Adrenal gland (tissue), 12 donors: Measurements from ENCODE around the gene NYAP1. TPM values are rescaled to one million over a fixed set of nuclear protein-coding genes. Genes with fewer than 3 reads are reported as not detected.
"Not testable (repeated sequence)": the region's sequence is repeated elsewhere in the genome, so short reads cannot be mapped to it uniquely, and the experiment has no call there.

ENCODE experiments used
- DNase-seq, 7 donors: peaks; one replicate each; pipeline ENCODE4 v3.0.0-alpha.2; 2019 to 2020
- H3K27ac ChIP-seq, 5 donors: fragments of 200-600 bp; sonication (generic) in 4 of 5; 1 replicate in 3 of 5; 2 replicates in 2 of 5; pipeline versions ENCODE4 v1.5.1 to v1.8.0; 2016 to 2020; ENCODE audit warnings: mild to moderate bottlenecking in 1 of 5
- H3K27me3 ChIP-seq: fragments of 200-600 bp; 2 replicates; pipeline ENCODE4 v1.8.0; 2021
- H3K36me3 ChIP-seq, 2 donors: fragments of 200-600 bp; replicated peaks in 1 of 2; 1 replicate in 1 of 2; 2 replicates in 1 of 2; pipeline versions ENCODE4 v1.5.1 to v1.8.0; 2018 to 2022
- H3K4me1 ChIP-seq, 2 donors: fragments of 200-600 bp; replicated peaks in 1 of 2; 1 replicate in 1 of 2; 2 replicates in 1 of 2; pipeline versions ENCODE4 v1.5.1 to v1.8.0; 2018 to 2021
- H3K4me3 ChIP-seq, 4 donors: fragments of 200-600 bp; sonication (generic) in 3 of 4; one replicate each; pipeline ENCODE4 v1.5.1; 2016 to 2018
- H3K9me3 ChIP-seq, 3 donors: fragments of 200-600 bp; sonication (generic) in 1 of 3; replicated peaks in 1 of 3; 1 replicate in 2 of 3; 2 replicates in 1 of 3; pipeline versions ENCODE4 v1.5.1 to v1.8.0; 2016 to 2021
- POLR2A ChIP-seq, 2 donors: fragments of 450-650 bp; IDR thresholded peaks; one replicate each; pipeline ENCODE4 v1.6.1; 2017; ENCODE audit warnings: antibody characterized with exemption in 2 of 2, mild to moderate bottlenecking in 2 of 2, moderate library complexity in 1 of 2
- WGBS, 4 donors: extraction: QIAGEN DNeasy Blood & Tissue Kit in 2 of 4; methylation state at CpG; one replicate each; pipeline versions ENCODE4 v1.1.5 to v1.1.7; 2013 to 2017; 5-methylcytosine and 5-hydroxymethylcytosine counted together
- intact Hi-C, 2 donors: fragments of 100-400 bp; cut with DNase I; formaldehyde crosslinking; loops; one replicate each; pipeline versions ENCODE4 v1.14.1 to v1.15.0; 2022 to 2023
- polyA plus RNA-seq, 3 donors: library from polyadenylated mRNA; stranded (reverse); fragments of 200-250 nt in 2 of 3; fragments of 350-450 nt in 1 of 3; fragmentation: Illumina TruSeq in 1 of 3; extraction: RNeasy Lipid Tissue Mini Kit (QIAGEN cat#74804) in 1 of 3; gene quantifications; one replicate each; pipeline ENCODE4 v1.2.3, GENCODE V29; 2013 to 2014
- total RNA-seq, 9 donors: library from RNA; depleted of rRNA in 4 of 9; stranded (reverse); fragments of >200 nt in 4 of 9; fragments of 120-200 nt in 1 of 9; fragmentation: NEBNext Ultra II Directional in 1 of 9; extraction: Animal tissue kit (Norgen Biotek cat#: 25700) in 1 of 9; gene quantifications; one replicate each; pipeline versions ENCODE4 v1.1.0 to v1.2.4, GENCODE V29; 2013 to 2023
- TF ChIP-seq, protein P1 (sequence below), 6 experiments: fragments of 450-650 bp in 4 of 6; fragments of 200-600 bp in 2 of 6; sonication (generic) in 1 of 6; IDR thresholded peaks; 1 replicate in 5 of 6; 2 replicates in 1 of 6; pipeline versions ENCODE4 v1.5.1 to v1.8.0; 2016 to 2021; ENCODE audit warnings: antibody characterized with exemption in 6 of 6, mild to moderate bottlenecking in 2 of 6, moderate library complexity in 1 of 6
- donor health status: healthy with polysubstance abuse.
- donor health status: Bipolar disorder and iron deficiency.
- donor health status: DM: yes; HTN: yes; CAD: no.
- donor health status: DM: no; HTN: no; CAD: no.
- donor health status: DM: no; HTN: no; CAD: no.
- donor health status: DM: yes; HTN: yes; CAD: no.

NYAP1 gene
- total and polyA plus RNA-seq, 12 donors = 0.79 to 26.1 (median 3.2) TPM; not detected in 1

DNA sequence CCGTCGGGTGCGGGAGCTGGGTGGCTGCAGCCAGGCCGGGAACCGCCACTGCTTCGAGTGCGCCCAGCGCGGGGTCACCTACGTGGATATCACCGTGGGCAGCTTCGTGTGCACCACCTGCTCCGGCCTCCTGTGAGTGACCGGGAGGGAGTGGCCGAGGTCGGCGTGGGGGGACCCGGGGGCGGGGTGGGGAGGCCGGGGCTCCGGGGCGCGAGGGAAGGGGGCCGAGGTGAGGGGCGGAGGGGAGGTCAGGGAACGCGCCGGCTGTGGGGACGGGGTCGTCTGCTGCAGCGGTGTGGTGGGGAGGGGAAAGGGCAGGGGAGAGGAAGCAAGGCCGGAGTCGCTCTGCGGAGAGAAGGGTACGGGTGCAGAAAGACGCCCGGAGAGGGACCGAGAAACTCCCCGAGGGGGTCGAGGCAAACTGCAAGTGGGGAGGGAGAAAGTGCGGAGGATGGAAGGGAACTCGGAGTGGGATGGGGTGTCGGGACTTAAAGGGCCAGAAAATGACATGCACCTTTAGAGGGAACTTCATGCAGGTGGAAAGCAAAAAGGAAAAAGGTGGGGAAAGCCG lies 55.8 kb downstream of the NYAP1 start:
- Histone ChIP-seq H3K9me3 (no peaks in the 10 kb centered on the region), H3K36me3 (no peaks in the 10 kb centered on the region), H3K4me1 (peaks cover 41 to 51% of the 10 kb centered on the region in 2 donors), H3K4me3 (peak overlapping the region; percentile 18 to 96 (median 59)), H3K27ac (peak overlapping the region; percentile 41 to 95 (median 54)), H3K27me3 (no peaks in the 10 kb centered on the region)
- TF ChIP-seq, protein P1, sequence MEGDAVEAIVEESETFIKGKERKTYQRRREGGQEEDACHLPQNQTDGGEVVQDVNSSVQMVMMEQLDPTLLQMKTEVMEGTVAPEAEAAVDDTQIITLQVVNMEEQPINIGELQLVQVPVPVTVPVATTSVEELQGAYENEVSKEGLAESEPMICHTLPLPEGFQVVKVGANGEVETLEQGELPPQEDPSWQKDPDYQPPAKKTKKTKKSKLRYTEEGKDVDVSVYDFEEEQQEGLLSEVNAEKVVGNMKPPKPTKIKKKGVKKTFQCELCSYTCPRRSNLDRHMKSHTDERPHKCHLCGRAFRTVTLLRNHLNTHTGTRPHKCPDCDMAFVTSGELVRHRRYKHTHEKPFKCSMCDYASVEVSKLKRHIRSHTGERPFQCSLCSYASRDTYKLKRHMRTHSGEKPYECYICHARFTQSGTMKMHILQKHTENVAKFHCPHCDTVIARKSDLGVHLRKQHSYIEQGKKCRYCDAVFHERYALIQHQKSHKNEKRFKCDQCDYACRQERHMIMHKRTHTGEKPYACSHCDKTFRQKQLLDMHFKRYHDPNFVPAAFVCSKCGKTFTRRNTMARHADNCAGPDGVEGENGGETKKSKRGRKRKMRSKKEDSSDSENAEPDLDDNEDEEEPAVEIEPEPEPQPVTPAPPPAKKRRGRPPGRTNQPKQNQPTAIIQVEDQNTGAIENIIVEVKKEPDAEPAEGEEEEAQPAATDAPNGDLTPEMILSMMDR (IDR thresholded peaks at IDR 0.05) = no peak
- no peak for TF ChIP-seq POLR2A (IDR thresholded peaks at IDR 0.05)
- peak in 3 of 7 donors; percentile 23 to 52 (median 46) for DNase-seq
- intact Hi-C loops = loop anchor here in 1 of 2 donors (10.0 kb wide), 1 partner anchor 55 kb away; no protein-coding TSS in a partner anchor
- WGBS, 4 donors = 0 to 1% (median 0%) methylated on average over 16 to 44 of the region's 44 CpGs

DNA sequence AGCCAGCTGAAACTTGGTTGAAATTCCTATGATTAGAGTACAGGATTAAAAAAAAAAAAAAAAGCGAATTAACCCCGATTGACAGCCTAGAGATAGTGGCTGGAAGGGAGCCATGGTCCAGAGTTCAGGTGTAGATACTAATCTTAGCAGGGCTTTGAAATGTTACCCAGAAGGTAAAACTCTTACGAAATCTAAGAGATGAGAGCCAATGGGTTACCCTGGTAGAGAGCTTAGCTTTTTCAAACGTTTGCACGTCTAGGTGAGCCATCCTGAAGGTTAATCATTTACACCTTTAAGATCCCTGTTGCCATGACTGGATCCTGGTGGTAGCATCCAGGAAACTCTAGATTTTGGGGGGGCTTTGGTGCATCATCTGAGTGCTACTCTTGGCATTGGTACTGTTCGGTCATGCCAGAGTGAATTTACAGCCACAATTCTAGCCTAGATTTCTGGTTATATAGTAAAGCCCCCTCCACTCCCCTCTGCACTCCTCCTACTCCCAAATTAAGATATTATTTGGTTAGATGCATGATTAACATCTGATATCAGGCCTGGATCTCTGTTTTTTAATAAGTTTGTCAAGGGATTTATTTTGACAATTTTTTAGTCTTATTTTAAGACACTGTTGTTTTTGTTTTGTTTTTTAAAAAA lies 56.5 kb downstream of the NYAP1 start:
- Histone ChIP-seq H3K4me3 (peak overlapping the region; percentile 18 to 96 (median 59)), H3K36me3 (no peaks in the 10 kb centered on the region), H3K9me3 (no peaks in the 10 kb centered on the region), H3K27me3 (no peaks in the 10 kb centered on the region), H3K4me1 (peaks cover 46 to 58% of the 10 kb centered on the region in 2 donors), H3K27ac (peak overlapping the region in 4 of 5 donors; percentile 14 to 95 (median 66))
- no peak for TF ChIP-seq POLR2A (IDR thresholded peaks at IDR 0.05)
- TF ChIP-seq, protein P1 (IDR thresholded peaks at IDR 0.05) = no peak
- 30 to 36% (median 31%) methylated on average over 6 of the region's 6 CpGs for WGBS, 4 donors
- intact Hi-C loops = no loop called here
- DNase-seq = no peak

DNA sequence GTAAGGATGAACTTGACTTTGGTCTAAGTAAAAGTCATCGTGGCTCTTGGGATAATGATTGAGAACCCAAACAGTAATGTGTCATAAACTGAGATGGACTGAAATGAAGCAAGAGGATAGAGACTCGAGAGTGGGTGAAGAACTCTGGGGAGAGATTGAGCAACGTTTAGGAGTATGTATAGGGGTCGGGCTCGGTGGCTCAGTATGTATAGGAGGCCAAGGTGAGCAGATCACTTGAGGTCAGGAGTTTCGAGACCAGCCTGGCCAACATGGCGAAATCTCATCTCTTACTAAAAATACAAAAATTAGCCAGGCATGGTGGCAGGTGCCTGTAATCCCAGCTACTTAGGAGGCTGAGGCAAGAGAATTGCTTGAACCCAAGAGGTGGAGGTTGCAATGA lies 57.6 kb downstream of the NYAP1 start:
- H3K36me3 ChIP-seq, H3K9me3 ChIP-seq, DNase-seq, H3K27me3 ChIP-seq, intact Hi-C loops: not testable (repeated sequence)
- Histone ChIP-seq H3K4me1 (peaks cover 57 to 69% of the 10 kb centered on the region in 2 donors), H3K4me3 (peak overlapping the region in 1 of 4 donors; percentile 96), H3K27ac (peak overlapping the region in 2 of 5 donors; percentile 43 to 94)
- 75 to 82% (median 78%) methylated on average over 7 of the region's 7 CpGs for WGBS, 4 donors

DNA sequence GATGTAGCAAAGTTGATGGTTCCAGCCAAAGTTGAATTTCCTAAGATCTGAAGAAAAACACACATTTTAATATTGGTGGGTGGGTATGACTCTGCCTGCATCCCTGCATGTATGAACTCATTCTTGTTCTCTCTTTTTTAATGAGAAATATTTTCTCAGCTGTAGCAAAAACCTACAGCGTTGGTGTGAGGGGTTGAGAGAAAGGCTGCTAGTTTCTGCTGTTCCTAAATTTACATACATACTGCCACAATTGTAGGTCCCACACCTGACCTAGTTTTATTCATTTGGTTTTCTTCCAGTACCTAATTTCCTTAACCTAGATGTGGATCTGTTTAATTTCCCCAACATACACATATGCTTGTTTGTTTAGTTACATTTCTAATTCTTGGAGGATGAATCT lies 59.9 kb downstream of the NYAP1 start:
- intact Hi-C loops = no loop called here
- no peak for DNase-seq
- Histone ChIP-seq H3K36me3 (no peaks in the 10 kb centered on the region), H3K4me3 (no peak overlapping the region), H3K9me3 (no peaks in the 10 kb centered on the region), H3K27me3 (no peaks in the 10 kb centered on the region), H3K4me1 (peaks cover 80 to 86% of the 10 kb centered on the region in 2 donors), H3K27ac (peak overlapping the region in 4 of 5 donors; percentile 66 to 99 (median 94))
- no peak for TF ChIP-seq POLR2A (IDR thresholded peaks at IDR 0.05)
- TF ChIP-seq, protein P1 (IDR thresholded peaks at IDR 0.05) = no peak
- 50 to 86% (median 67%) methylated on average over 1 of the region's 1 CpG for WGBS, 4 donors
